ENCODE measurements around the gene LENG8.

DNA sequence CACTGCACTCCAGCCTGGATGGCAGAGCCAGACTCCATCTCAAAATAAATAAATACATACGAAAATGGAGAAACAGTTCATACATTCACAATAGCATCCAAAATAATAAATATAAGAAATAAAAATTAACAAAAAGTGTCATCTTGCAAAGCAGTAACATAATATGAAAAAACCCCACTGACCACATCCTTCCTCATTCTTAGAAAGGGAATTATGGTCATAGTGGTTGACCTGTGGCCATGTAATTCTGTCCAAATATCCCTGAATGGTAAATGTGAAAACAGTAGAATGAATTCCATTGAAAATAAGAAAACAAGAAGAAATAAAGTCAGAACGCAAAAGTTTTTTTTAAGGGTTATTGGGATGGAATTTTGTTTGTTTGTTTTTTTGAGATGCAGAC, 31.1 kb downstream of the LENG8 start:
- TF ChIP-seq, protein P1, sequence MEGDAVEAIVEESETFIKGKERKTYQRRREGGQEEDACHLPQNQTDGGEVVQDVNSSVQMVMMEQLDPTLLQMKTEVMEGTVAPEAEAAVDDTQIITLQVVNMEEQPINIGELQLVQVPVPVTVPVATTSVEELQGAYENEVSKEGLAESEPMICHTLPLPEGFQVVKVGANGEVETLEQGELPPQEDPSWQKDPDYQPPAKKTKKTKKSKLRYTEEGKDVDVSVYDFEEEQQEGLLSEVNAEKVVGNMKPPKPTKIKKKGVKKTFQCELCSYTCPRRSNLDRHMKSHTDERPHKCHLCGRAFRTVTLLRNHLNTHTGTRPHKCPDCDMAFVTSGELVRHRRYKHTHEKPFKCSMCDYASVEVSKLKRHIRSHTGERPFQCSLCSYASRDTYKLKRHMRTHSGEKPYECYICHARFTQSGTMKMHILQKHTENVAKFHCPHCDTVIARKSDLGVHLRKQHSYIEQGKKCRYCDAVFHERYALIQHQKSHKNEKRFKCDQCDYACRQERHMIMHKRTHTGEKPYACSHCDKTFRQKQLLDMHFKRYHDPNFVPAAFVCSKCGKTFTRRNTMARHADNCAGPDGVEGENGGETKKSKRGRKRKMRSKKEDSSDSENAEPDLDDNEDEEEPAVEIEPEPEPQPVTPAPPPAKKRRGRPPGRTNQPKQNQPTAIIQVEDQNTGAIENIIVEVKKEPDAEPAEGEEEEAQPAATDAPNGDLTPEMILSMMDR (IDR thresholded peaks at IDR 0.05; ENCODE audit: insufficient read depth, low read length, poor library complexity, severe bottlenecking), result no peak
- TF ChIP-seq EZH2phosphoT487 (conservative IDR thresholded peaks at IDR 0.05; ENCODE audit: low read length), result no peak

All from SU-DHL-6 (cell line).